ENCODE measurements around the gene ZRANB3.
"Not testable (repeated sequence)": the region's sequence is repeated elsewhere in the genome, so short reads cannot be mapped to it uniquely, and the experiment has no call there.

ZRANB3 gene

GRCh38 chr2:135530313-135531230, at the start of gene ZRANB3:
Gene ZRANB3 (minus strand): TSS chr2:135531218.
- DNase-seq: peak; percentile 79

DNA sequence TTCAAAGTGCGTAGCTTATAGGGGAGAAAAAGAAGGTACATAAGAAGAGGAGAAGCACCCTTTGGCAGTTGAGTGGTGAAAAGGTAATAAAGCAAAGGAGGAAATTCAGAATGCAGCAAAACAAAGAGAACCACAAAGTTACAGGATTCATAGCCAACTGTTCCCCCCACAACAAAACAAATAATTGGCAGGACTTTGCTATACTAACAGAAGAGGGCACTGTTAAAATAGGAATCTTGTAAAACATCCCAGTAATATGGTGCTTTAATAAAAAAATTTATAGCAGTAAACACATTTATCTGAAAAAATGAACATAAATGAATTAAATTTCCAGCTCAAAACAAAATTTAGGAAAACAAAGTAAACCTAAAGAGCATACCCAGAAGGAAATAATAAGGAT, 42.6 kb upstream of the ZRANB3 start:
- DNase-seq: no peak

GRCh38 chr2:135570884-135571283, 39.9 kb upstream of the ZRANB3 start:
- no peak for DNase-seq

DNA sequence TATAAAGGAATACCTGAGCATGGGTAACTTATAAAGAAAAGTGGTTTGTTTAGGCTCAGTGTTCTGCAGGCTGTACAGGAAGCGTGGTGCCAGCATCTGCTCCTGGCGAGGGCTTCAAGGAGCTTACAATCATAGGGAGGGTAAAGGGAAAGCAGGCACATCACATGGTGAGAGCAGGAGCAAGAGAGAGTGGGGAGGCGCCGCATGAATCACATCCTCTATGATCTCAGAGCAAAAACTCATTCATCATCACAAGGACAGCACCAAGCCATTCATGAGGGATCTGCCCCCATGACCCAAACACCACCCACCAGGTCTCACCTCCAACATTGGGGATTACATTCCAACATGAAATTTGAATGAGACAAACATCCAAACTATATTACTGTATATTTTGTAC, 32.8 kb upstream of the ZRANB3 start:
- no peak for DNase-seq

- no peak for DNase-seq
Measured at GRCh38 chr2:135561925-135562324, 30.9 kb upstream of the ZRANB3 start.

DNA sequence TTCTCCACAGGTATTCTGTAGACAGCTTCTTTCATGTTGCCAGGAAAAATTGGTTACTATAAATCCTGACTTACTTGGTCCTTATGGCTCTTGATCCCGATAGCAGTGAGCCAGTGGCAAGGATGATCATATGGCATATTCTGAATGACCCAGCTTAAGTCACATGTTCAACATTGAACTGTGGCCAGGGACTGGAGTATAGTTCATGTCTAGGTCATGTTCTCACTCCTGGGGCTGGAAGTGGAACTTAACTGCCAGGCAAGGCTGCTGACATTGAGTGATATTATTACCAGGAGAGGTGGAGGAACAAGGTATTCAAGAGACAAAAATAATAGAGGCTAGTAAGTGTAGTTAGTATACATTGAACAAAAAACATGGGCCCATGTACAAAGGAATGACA, 26.5 kb upstream of the ZRANB3 start:
- no peak for DNase-seq

DNA sequence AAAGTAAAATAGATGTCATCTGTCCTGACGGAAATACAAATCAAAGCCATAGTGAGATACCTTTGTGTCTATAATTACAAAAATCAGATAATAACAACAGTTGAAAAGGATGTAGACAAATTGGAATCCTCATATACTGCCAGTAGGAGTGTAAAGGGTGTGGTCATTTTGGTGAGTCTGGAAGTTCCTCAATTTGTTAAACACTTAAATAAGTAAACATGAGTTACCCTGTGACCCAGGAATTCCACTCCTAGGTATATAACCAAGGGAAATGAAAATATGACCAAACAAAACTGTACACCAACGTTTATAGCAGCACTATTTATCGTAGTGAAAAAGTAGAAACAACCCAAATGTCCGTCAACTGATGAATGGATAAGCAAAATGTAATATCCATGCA, 24.3 kb upstream of the ZRANB3 start:
- DNase-seq: no peak

GRCh38 chr2:135552887-135553286, 21.9 kb upstream of the ZRANB3 start:
- DNase-seq: no peak

- no peak for DNase-seq
Measured at GRCh38 chr2:135551356-135551755, 20.3 kb upstream of the ZRANB3 start.

DNA sequence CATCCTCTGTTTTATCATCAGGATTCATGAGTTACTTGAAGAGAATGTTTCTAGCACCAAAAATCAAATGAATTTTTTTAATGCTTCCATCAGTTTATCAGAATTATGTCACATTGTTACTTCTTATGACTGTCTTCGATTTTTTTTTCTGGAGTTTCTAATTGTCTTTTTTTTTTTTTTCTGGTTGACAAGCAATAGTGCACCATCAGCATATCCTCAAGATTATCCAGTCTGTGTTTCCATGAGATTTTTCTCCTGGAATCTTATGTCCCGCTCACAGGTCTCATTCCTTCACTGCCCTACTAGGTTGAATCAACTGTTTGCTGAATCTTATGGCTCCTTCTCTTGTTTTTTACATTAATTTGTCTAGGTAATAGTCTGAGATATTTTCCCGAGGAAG, 16.3 kb upstream of the ZRANB3 start:
- no peak for DNase-seq

- DNase-seq: no peak
Measured at GRCh38 chr2:135546436-135546835, 15.4 kb upstream of the ZRANB3 start.

DNA sequence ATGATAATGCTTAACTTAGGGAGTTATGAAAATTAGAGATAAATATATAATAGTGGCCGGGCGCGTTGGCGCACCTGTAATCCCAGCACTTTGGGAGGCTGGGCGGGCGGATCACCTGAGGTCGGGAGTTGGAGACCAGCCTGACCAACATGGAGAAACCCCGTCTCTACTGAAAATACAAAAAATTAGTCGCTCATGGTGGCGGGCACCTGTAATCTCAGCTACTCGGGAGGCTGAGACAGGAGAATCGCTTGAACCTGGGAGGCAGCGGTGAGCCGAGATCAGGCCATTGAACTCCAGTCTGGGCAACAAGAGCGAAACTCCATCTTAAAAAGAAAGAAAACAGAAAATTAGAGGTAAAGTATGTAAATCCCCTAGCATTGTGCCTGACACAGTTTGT, 2.5 kb upstream of the ZRANB3 start:
- not testable (repeated sequence) for DNase-seq

- DNase-seq: no peak
Measured at GRCh38 chr2:135532581-135532980, 1.6 kb upstream of the ZRANB3 start.

GRCh38 chr2:135531231-135532197, 496 bp upstream of the ZRANB3 start, which contains the start of gene R3HDM1:
Gene R3HDM1 (plus strand): TSS chr2:135531484. CDS start chr2:135604846, 73,362 bp downstream.
- peak; percentile 89 for DNase-seq

GRCh38 chr2:135528006-135528405, 3.0 kb downstream of the ZRANB3 start:
- DNase-seq: no peak

GRCh38 chr2:135525786-135526185, 5.2 kb downstream of the ZRANB3 start:
- no peak for DNase-seq

DNA sequence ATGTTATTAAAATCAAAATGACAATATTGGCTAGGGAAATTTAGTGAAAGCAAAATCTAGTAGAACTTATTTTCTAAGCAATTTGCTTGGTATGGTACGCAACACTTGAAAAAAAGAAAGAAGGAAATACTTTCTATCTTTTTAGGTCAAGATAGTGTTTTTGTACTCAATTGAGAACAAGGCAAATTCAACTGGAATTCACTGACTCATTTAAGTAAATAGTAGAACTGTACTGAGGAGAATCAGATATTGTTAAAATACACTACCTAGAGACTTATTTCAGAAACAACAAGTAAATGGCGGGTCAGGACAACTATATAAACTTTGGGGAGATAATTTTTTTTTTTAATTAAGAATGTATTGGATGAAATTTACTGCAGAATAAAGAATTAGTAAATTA, 18.9 kb downstream of the ZRANB3 start:
- no peak for DNase-seq

GRCh38 chr2:135510577-135510976, 20.4 kb downstream of the ZRANB3 start:
- DNase-seq: no peak

- no peak for DNase-seq
Measured at GRCh38 chr2:135504811-135505210, 26.2 kb downstream of the ZRANB3 start.

- not testable (repeated sequence) for DNase-seq
Measured at GRCh38 chr2:135498588-135498987, 32.4 kb downstream of the ZRANB3 start.

DNA sequence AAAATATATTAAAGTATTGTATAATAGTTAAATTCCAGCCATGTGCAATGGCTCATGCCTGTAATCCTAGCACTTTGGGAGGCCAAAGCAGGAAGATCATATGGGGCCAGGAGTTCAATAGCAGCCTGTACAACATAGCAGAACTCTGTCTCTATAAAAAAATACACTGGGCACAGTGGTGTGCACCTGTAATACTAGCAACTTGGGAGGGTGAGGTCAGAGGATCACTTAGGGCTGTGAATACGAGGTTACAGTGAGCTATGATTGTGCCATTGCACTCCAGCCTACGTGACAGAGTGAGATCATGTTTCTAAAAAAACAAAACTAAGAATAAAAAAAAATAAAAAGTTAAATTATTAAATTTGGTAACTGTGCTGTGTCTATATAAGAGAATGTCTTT, 36.1 kb downstream of the ZRANB3 start:
- no peak for DNase-seq

DNA sequence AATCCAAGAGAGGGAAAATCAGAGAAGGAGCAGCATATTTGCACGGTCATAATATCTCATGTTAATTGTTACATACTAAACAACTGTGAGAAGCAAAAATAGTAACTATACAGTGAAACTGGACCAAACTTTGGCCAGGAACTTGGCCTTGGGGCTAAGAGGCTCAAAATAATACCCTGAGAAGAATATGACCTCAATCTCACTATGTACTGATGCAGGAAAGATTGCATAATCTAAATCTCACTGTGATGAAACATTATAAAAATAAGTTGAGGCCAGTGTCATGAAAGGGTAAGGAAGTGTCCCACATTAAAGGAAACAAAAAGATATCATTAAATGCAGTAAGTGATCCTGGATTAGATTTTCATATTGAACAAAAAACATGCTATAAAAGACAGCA, 36.5 kb downstream of the ZRANB3 start:
- no peak for DNase-seq

- no peak for DNase-seq
Measured at GRCh38 chr2:135490376-135490775, 40.6 kb downstream of the ZRANB3 start.

DNA sequence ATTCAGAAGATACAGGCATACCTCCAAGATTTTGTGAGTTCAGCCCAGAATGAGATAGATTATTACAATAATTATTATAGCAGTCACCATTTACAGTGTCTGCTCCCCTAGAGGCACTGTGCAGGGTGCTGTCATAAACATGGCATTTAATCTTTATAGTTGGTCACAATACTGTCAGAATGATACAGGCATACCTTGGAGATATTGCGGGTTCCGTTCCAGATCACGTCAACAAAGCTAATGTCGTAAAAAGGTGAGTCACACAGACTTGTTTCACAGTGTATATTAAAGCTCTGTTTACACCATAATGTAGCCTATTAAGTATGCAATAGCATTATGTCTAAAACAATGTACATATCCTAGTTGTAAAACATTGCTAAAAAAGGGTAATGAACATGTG, 45.6 kb downstream of the ZRANB3 start:
- no peak for DNase-seq
